H9 (cell line): ENCODE data around the gene TLL2. TPM values are rescaled to one million over a fixed set of nuclear protein-coding genes. Genes with fewer than 3 reads are reported as not detected.

ENCODE experiments used
- DNase-seq: peaks from one replicate; pipeline ENCODE4 v3.0.0-alpha.2; 2017
- H2AFZ ChIP-seq: one replicate; pipeline ENCODE4 v1.6.1; 2013; ENCODE audit warnings: mild to moderate bottlenecking, low read length, control low read depth, moderate library complexity
- H2AK5ac ChIP-seq: 2 replicates; pipeline ENCODE4 v1.6.1; 2013; ENCODE audit warnings: low read length, control low read depth, mixed read lengths; ENCODE audit not compliant: insufficient read length
- H2BK120ac ChIP-seq: one replicate; pipeline ENCODE4 v1.6.1; 2013; ENCODE audit warnings: low read depth, mild to moderate bottlenecking, low read length, control low read depth, inconsistent platforms; ENCODE audit not compliant: poor library complexity, severe bottlenecking
- H2BK12ac ChIP-seq: 2 replicates; pipeline ENCODE4 v1.6.1; 2013; ENCODE audit warnings: low read length, control low read depth, mixed read lengths, low read depth; ENCODE audit not compliant: insufficient read length
- H2BK15ac ChIP-seq: 2 replicates; pipeline ENCODE4 v1.6.1; 2013; ENCODE audit warnings: low read depth, low read length, control low read depth
- H2BK20ac ChIP-seq: one replicate; pipeline ENCODE4 v1.6.1; 2013; ENCODE audit warnings: low read depth, mild to moderate bottlenecking, low read length, control low read depth, inconsistent platforms; ENCODE audit not compliant: poor library complexity, severe bottlenecking
- H2BK5ac ChIP-seq: 2 replicates; pipeline ENCODE4 v1.6.1; 2013; ENCODE audit warnings: low read length, control low read depth, mixed read lengths; ENCODE audit not compliant: insufficient read length
- H3K14ac ChIP-seq: 2 replicates; pipeline ENCODE4 v1.6.1; 2013; ENCODE audit warnings: low read length, control low read depth; ENCODE audit not compliant: insufficient read depth
- H3K18ac ChIP-seq: 2 replicates; pipeline ENCODE4 v1.6.1; 2013; ENCODE audit warnings: low read depth, mild to moderate bottlenecking, mixed read lengths, low read length, control low read depth; ENCODE audit not compliant: insufficient read length
- H3K23ac ChIP-seq: 2 replicates; pipeline ENCODE4 v1.6.1; 2013; ENCODE audit warnings: low read length, control low read depth, mixed read lengths, low read depth; ENCODE audit not compliant: insufficient read length
- H3K23me2 ChIP-seq: 2 replicates; pipeline ENCODE4 v1.6.1; 2013; ENCODE audit warnings: low read depth, mild to moderate bottlenecking, mixed read lengths, low read length, control low read depth; ENCODE audit not compliant: insufficient read length, poor library complexity, severe bottlenecking
- H3K27ac ChIP-seq: 2 replicates; pipeline ENCODE4 v1.5.1; 2013; ENCODE audit warnings: low read length, control low read depth, mixed read lengths, low read depth; ENCODE audit not compliant: insufficient read length
- H3K27me3 ChIP-seq: 2 replicates; pipeline ENCODE4 v1.6.1; 2013; ENCODE audit warnings: low read length, control low read depth, inconsistent platforms; ENCODE audit not compliant: insufficient read depth
- H3K4ac ChIP-seq: 2 replicates; pipeline ENCODE4 v1.6.1; 2013; ENCODE audit warnings: low read depth, mild to moderate bottlenecking, control low read depth, inconsistent platforms, low read length, moderate library complexity
- H3K4me1 ChIP-seq: 2 replicates; pipeline ENCODE4 v1.6.1; 2013; ENCODE audit warnings: low read length, control low read depth, inconsistent platforms; ENCODE audit not compliant: insufficient read depth
- H3K4me2 ChIP-seq: 2 replicates; pipeline ENCODE4 v1.6.1; 2013; ENCODE audit warnings: low read length, control low read depth, mixed read lengths; ENCODE audit not compliant: insufficient read length, insufficient read depth
- H3K56ac ChIP-seq: 2 replicates; pipeline ENCODE4 v1.6.1; 2013; ENCODE audit warnings: low read depth, mild to moderate bottlenecking, mixed read lengths, low read length, control low read depth; ENCODE audit not compliant: insufficient read length
- H3K79me1 ChIP-seq: 2 replicates; pipeline ENCODE4 v1.6.1; 2013; ENCODE audit warnings: low read depth, mild to moderate bottlenecking, moderate library complexity, low read length, control low read depth, inconsistent platforms; ENCODE audit not compliant: insufficient read depth, poor library complexity, severe bottlenecking
- H3K79me2 ChIP-seq: 2 replicates; pipeline ENCODE4 v1.6.1; 2013; ENCODE audit warnings: low read length, control low read depth, inconsistent platforms; ENCODE audit not compliant: insufficient read depth
- H3K9ac ChIP-seq: 2 replicates; pipeline ENCODE4 v1.6.1; 2013; ENCODE audit warnings: low read length, control low read depth, mixed read lengths; ENCODE audit not compliant: insufficient read length; ENCODE audit errors: extremely low read depth
- H3K9me3 ChIP-seq: one replicate; pipeline ENCODE4 v1.6.1; 2013; ENCODE audit warnings: low read depth, low read length, inconsistent platforms; ENCODE audit not compliant: control insufficient read depth
- H3T11ph ChIP-seq: one replicate; pipeline ENCODE4 v1.6.1; 2013; ENCODE audit warnings: mild to moderate bottlenecking, low read length, control low read depth, inconsistent platforms
- H4K20me1 ChIP-seq: one replicate; pipeline ENCODE4 v1.6.1; 2013; ENCODE audit not compliant: control insufficient read depth, insufficient read length, insufficient read depth
- H4K5ac ChIP-seq: 2 replicates; pipeline ENCODE4 v1.6.1; 2013; ENCODE audit warnings: low read depth, mild to moderate bottlenecking, mixed read lengths, low read length, control low read depth; ENCODE audit not compliant: insufficient read length
- H4K8ac ChIP-seq: replicated peaks from 2 replicates; pipeline ENCODE4 v1.6.1; 2013; ENCODE audit warnings: low read length, control low read depth, mixed read lengths, low read depth; ENCODE audit not compliant: insufficient read length
- H4K91ac ChIP-seq: 2 replicates; pipeline ENCODE4 v1.6.1; 2013; ENCODE audit warnings: low read depth, mild to moderate bottlenecking, moderate library complexity, mixed read lengths, low read length, control low read depth; ENCODE audit not compliant: insufficient read length
- H3K27ac Mint-ChIP-seq, 3 experiments: 2 replicates in 2 of 3; 3 replicates in 1 of 3; pipeline ENCODE4 v1.8.0; 2020 to 2021; ENCODE audit warnings: mixed read lengths in 3 of 3, mild to moderate bottlenecking in 1 of 3, moderate library complexity in 1 of 3
- H3K27me3 Mint-ChIP-seq: 2 replicates; pipeline ENCODE4 v1.8.0; 2021; ENCODE audit warnings: low read depth, mild to moderate bottlenecking, moderate library complexity, mixed read lengths
- H3K36me3 Mint-ChIP-seq, 3 experiments: 2 replicates in 2 of 3; 3 replicates in 1 of 3; pipeline ENCODE4 v1.8.0; 2020 to 2021; ENCODE audit warnings: low read depth in 3 of 3, mixed read lengths in 3 of 3; ENCODE audit not compliant: insufficient read depth in 1 of 3
- H3K4me1 Mint-ChIP-seq, 2 experiments: 2 replicates each; pipeline ENCODE4 v1.8.0; 2020; ENCODE audit warnings: mixed read lengths in 2 of 2
- H3K4me3 Mint-ChIP-seq, 2 experiments: 2 replicates in 1 of 2; 3 replicates in 1 of 2; pipeline ENCODE4 v1.8.0; 2020 to 2021; ENCODE audit warnings: mild to moderate bottlenecking in 2 of 2, mixed read lengths in 2 of 2, moderate library complexity in 1 of 2
- H3K9me3 Mint-ChIP-seq, 2 experiments: 2 replicates in 1 of 2; 3 replicates in 1 of 2; pipeline ENCODE4 v1.8.0; 2020; ENCODE audit warnings: mild to moderate bottlenecking in 2 of 2, mixed read lengths in 2 of 2, moderate library complexity in 1 of 2
- CTCF ChIP-seq: fragments of 200-600 bp; sonication (generic); conservative IDR thresholded peaks from 3 replicates; pipeline ENCODE4 v1.8.0; 2021; ENCODE audit warnings: antibody characterized with exemption, mild to moderate bottlenecking
- WGBS: extraction: QIAGEN DNeasy Blood & Tissue Kit; methylation state at CpG from one replicate; pipeline ENCODE4 v1.1.7; 2013; ENCODE audit warnings: missing lambda C conversion rate, low lambda C conversion rate, mixed read lengths; ENCODE audit not compliant: insufficient read length; ENCODE audit errors: extremely low coverage; 5-methylcytosine and 5-hydroxymethylcytosine counted together
- total RNA-seq: library from RNA; stranded (reverse); gene quantifications from 2 replicates; pipeline ENCODE4 v1.2.1, GENCODE V29; 2021

The TLL2 gene
- total RNA-seq, 1 experiment from 2014 or later, result 1.4 TPM

- H3K4me2 ChIP-seq, result no peak overlapping the region
- no CpG with 5 or more reads among the region's 5 CpGs for WGBS
- DNase-seq, result peak; percentile 66
Observed at GRCh38 chr10:96321822-96322221, 191.9 kb downstream of the TLL2 start.

More at GRCh38 chr10:96321822-96322221, 191.9 kb downstream of the TLL2 start:
- Histone ChIP-seq H3K14ac (no peak overlapping the region), H2BK120ac (no peak overlapping the region), H3K9me3 (no peaks in the 10 kb centered on the region), H3K18ac (no peak overlapping the region), H3K4me1 (peaks cover 3% of the 10 kb centered on the region; the same call in 1 of the 2 replicates), H4K5ac (no peak overlapping the region), H3K79me2 (no peaks in the 10 kb centered on the region), H4K91ac (no peak overlapping the region), H2AK5ac (no peak overlapping the region), H3K4ac (no peak overlapping the region), H3K79me1 (no peaks in the 10 kb centered on the region), H3K23ac (no peak overlapping the region), H2BK20ac (no peak overlapping the region), H3K27me3 (no peaks in the 10 kb centered on the region), H2BK15ac (no peak overlapping the region), H2BK12ac (no peak overlapping the region), H3K56ac (no peak overlapping the region), H3K27ac (no peak overlapping the region), H4K8ac (no peak overlapping the region), H3K9ac (no peak overlapping the region), H4K20me1 (no peaks in the 10 kb centered on the region), H2BK5ac (no peak overlapping the region), H2AFZ (no peak overlapping the region), H3T11ph (no peak overlapping the region), H3K23me2 (no peaks in the 10 kb centered on the region)
- Mint-ChIP-seq H3K27ac (no peak overlapping the region; a peak in 1 of 7 replicates), H3K4me1 (peaks cover 10% of the 10 kb centered on the region in 2 experiments), H3K27me3 (no peaks in the 10 kb centered on the region; the same call in none of the 2 replicates), H3K4me3 (no peak overlapping the region), H3K36me3 (no peaks in the 10 kb centered on the region), H3K9me3 (no peaks in the 10 kb centered on the region; a peak in 1 of 5 replicates)
- peak; percentile 83 for TF ChIP-seq CTCF
